GM18951 (cell line): ENCODE results near the gene PDE3B.
"Not testable (repeated sequence)": the region's sequence is repeated elsewhere in the genome, so short reads cannot be mapped to it uniquely, and the experiment has no call there.

Source experiments
- POLR2A ChIP-seq: IDR thresholded peaks from 4 replicates; pipeline ENCODE4 v1.6.1; 2011; ENCODE audit warnings: mild to moderate bottlenecking; ENCODE audit not compliant: insufficient read length, insufficient read depth; ENCODE audit errors: extremely low read depth
- in situ Hi-C: fragments of 300-500 bp; cut with MboI; formaldehyde crosslinking; loops from one replicate; pipeline ENCODE4 v1.12.0; 2022; ENCODE audit warnings: low sequenced_read_pairs, mixed read lengths, inconsistent platforms; ENCODE audit not compliant: unreplicated experiment

The PDE3B gene

GRCh38 chr11:14855890-14856289 lies 212.3 kb downstream of the PDE3B start:
- no peak for TF ChIP-seq POLR2A
- in situ Hi-C loops: no loop called here

GRCh38 chr11:14857621-14858020 lies 214.0 kb downstream of the PDE3B start:
- in situ Hi-C loops: no loop called here

GRCh38 chr11:14858404-14858803 lies 214.8 kb downstream of the PDE3B start:
- TF ChIP-seq POLR2A: no peak
- in situ Hi-C loops: no loop called here

More at GRCh38 chr11:14857621-14858020, 214.0 kb downstream of the PDE3B start:
- no peak for TF ChIP-seq POLR2A

DNA sequence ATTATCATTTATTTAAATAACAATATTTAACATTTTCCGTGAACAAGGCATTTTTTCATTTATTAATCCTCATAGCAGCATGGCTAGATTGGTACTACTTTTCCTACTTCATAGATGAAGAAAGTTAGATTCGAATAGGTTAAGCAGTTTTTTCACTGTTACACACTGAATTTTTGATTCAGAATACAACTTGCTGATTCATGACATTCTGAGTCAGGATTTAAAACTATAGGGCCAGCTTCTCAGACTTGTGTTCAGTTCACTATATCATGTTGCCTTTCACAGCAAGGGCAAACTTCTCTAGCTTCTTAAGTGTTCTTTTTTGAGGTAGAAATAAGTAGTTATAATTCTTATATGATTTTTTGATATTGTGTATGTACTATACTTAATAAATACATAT lies 216.9 kb downstream of the PDE3B start:
- no peak for TF ChIP-seq POLR2A
- in situ Hi-C loops: no loop called here

DNA sequence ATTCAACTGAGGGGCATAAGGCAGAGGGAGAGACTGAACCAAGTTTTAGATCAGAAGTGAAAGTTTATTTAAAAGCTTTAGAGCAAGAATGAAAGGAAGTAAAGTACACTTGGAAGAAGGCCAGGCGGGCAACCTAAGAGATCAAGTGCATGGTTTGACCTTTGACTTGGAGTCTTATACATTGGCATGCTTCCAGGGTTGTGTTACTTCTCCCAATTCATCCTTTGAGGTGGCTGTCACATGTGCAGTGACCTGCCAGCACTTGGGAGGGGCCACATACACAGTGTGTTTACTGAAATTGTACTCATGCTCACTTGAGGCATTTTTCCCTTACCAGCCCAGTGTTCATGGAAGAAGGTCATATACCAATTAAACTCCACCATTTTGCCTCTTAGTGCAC lies 218.1 kb downstream of the PDE3B start:
- in situ Hi-C loops: no loop called here
- no peak for TF ChIP-seq POLR2A

DNA sequence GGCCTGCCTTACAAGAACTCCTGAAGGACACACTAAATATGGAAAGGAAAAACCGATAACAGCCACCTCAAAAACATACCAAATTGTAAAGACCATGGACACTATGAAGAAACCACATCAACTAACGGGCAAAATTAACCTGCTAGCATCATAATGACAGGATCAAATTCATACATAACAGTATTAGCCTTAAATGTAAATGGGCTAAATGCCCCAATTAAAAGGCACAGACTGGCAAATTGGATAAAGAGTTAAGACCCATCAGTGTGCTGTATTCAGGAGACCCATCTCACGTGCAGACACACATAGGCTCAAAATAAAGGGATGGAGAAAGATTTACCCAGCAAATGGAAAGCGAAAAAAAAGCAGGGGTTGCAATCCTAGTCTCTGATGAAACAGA lies 220.2 kb downstream of the PDE3B start:
- in situ Hi-C loops: not testable (repeated sequence)

DNA sequence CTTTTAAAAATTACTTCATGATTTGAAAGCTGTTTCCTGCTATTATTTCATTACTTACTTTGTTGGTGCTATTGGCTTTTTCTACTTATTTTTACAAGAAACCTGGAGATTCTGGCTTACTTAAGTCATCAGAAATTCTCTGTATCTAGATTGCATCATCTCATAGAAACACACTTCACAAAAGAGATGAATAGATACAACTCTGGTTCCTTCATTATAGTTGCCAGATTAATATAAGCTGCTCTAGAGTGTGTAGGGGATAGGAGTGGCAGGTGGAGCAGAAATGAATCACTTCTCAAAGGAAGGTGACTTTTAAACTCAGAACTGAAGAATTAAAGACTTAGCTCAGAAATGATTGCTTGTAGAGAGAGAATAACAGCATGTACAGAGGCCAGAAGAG lies 228.4 kb downstream of the PDE3B start:
- no peak for TF ChIP-seq POLR2A
- in situ Hi-C loops: no loop called here

- in situ Hi-C loops: no loop called here
- no peak for TF ChIP-seq POLR2A
Observed at GRCh38 chr11:14873632-14874031, 230.0 kb downstream of the PDE3B start.

DNA sequence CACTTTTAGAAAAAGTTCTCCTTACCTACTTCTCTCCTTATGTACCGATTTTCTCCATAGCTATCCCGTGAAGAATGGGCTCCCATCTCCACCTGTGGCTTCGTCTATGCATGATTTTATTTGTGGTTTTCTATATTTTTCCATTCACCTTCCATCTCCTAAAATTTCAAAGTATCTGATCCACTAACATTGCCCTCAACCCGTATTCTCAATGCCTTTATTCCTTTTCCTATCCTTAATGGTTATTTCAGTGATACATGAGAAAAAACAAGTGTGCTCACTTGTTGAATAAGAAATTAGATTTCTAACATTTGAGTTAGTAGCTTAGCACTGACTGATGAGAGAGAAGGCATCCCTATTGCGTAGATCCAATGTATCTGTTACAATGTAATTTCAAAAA lies 231.6 kb downstream of the PDE3B start:
- in situ Hi-C loops: no loop called here
- no peak for TF ChIP-seq POLR2A

- in situ Hi-C loops: no loop called here
- TF ChIP-seq POLR2A: no peak
Observed at GRCh38 chr11:14881576-14882193, 238.1 kb downstream of the PDE3B start.

- TF ChIP-seq POLR2A: no peak
- in situ Hi-C loops: no loop called here
Observed at GRCh38 chr11:14882196-14882595, 238.6 kb downstream of the PDE3B start.

DNA sequence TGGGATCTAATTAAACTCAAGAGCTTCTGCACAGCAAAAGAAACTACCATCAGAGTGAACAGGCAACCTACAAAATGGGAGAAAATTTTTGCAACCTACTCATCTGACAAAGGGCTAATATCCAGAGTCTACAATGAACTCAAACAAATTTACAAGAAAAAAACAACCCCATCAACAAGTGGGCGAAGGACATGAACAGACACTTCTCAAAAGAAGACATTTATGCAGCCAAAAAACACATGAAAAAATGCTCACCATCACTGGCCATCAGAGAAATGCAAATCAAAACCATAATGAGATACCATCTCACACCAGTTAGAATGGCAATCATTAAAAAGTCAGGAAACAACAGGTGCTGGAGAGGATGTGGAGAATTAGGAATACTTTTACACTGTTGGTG lies 240.1 kb downstream of the PDE3B start:
- in situ Hi-C loops: not testable (repeated sequence)

DNA sequence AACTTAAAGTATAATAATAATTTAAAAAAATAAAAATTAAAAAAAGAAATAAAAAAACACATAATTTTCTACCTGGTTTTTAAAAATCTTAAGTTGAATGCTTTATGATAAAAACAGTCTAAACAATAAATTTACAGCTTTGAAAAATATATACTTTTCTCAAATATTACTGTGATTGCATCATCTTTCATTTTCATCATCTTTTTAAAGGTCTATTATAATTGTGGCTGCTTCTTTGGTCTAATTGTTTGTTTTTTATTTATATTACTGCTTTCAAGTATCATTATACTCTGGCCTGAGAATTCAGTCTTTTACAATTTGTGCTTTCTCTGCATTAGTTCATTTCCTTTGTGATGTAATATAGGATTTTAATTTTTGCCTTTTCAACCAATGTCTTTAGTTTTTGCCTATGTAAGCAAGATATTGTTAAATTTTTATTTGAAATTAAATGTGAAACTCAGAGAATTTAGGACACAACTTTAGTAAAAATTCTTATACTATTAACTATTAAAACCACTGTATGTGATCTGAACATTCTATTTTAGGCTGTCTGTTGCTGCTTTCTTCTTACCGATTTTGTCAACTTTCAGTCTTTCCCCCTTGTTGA lies 241.2 kb downstream of the PDE3B start:
- in situ Hi-C loops: no loop called here
- TF ChIP-seq POLR2A: no peak

DNA sequence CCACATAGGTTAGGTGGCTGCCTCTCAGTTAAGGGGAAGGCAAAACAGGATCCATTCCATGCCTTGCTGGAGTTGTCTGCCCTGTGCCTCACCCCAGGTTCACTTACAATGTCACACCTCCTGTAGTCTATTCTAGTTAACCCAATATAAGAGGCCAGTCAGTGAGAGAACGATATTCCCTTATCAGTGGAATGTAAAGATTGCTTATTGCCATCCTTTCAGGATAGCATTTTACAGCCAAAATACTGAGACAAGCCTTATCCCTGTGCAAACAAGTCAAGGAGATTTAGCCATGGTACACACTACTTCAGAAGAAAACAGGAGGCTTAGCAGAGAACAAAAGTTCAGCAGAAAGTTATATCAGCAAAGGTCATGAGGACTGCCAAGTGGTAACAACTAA lies 242.9 kb downstream of the PDE3B start:
- in situ Hi-C loops: no loop called here
- no peak for TF ChIP-seq POLR2A
